ENCODE data around the gene PSMB9.
"Not testable (repeated sequence)": the region's sequence is repeated elsewhere in the genome, so short reads cannot be mapped to it uniquely, and the experiment has no call there.

Gene PSMB9

GRCh38 chr6:32853541-32854375, at the start of gene PSMB9, which contains the start of gene TAP1:
PSMB9 (plus strand) TSS chr6:32854192; CDS start chr6:32854230, 38 bp downstream.
TAP1 (minus strand) TSS chr6:32853704; CDS start chr6:32853636, 68 bp downstream.
- peak; percentile 89 for DNase-seq (ENCODE audit: low read depth)

GRCh38 chr6:32805404-32805803, 48.6 kb upstream of the PSMB9 start:
- DNase-seq (ENCODE audit: low read depth), result not testable (repeated sequence)

- DNase-seq (ENCODE audit: low read depth), result no peak
Observed at GRCh38 chr6:32807020-32807580, 46.9 kb upstream of the PSMB9 start.

- no peak for DNase-seq (ENCODE audit: low read depth)
Observed at GRCh38 chr6:32809171-32809570, 44.8 kb upstream of the PSMB9 start.

GRCh38 chr6:32814145-32814544, 39.8 kb upstream of the PSMB9 start:
- no peak for DNase-seq (ENCODE audit: low read depth)

GRCh38 chr6:32815115-32815514, 38.9 kb upstream of the PSMB9 start:
- no peak for DNase-seq (ENCODE audit: low read depth)

- DNase-seq (ENCODE audit: low read depth), result no peak
Observed at GRCh38 chr6:32815996-32816395, 38.0 kb upstream of the PSMB9 start.

- DNase-seq (ENCODE audit: low read depth), result no peak
Observed at GRCh38 chr6:32816746-32817204, 37.2 kb upstream of the PSMB9 start, which contains the start of gene HLA-DOB. HLA-DOB (minus strand) TSS chr6:32817002; CDS start chr6:32816951, 51 bp downstream.

- no peak for DNase-seq (ENCODE audit: low read depth)
Observed at GRCh38 chr6:32818867-32819266, 35.1 kb upstream of the PSMB9 start.

GRCh38 chr6:32819729-32820128, 34.3 kb upstream of the PSMB9 start:
- no peak for DNase-seq (ENCODE audit: low read depth)

GRCh38 chr6:32825966-32826365, 28.0 kb upstream of the PSMB9 start:
- no peak for DNase-seq (ENCODE audit: low read depth)

GRCh38 chr6:32827025-32827424, 27.0 kb upstream of the PSMB9 start:
- DNase-seq (ENCODE audit: low read depth), result no peak

GRCh38 chr6:32829495-32829894, 24.5 kb upstream of the PSMB9 start:
- no peak for DNase-seq (ENCODE audit: low read depth)

GRCh38 chr6:32830017-32830416, 24.0 kb upstream of the PSMB9 start:
- DNase-seq (ENCODE audit: low read depth), result no peak

- no peak for DNase-seq (ENCODE audit: low read depth)
Observed at GRCh38 chr6:32830936-32831335, 23.1 kb upstream of the PSMB9 start.

GRCh38 chr6:32832535-32832934, 21.5 kb upstream of the PSMB9 start:
- DNase-seq (ENCODE audit: low read depth), result no peak

GRCh38 chr6:32833664-32834063, 20.3 kb upstream of the PSMB9 start:
- no peak for DNase-seq (ENCODE audit: low read depth)

GRCh38 chr6:32835167-32835893, 18.7 kb upstream of the PSMB9 start:
- no peak for DNase-seq (ENCODE audit: low read depth)

- DNase-seq (ENCODE audit: low read depth), result no peak
Observed at GRCh38 chr6:32836873-32837272, 17.1 kb upstream of the PSMB9 start.

- no peak for DNase-seq (ENCODE audit: low read depth)
Observed at GRCh38 chr6:32837651-32838113, 16.3 kb upstream of the PSMB9 start.

GRCh38 chr6:32838114-32838958, 15.7 kb upstream of the PSMB9 start, which contains the start of gene TAP2:
TAP2 (minus strand) TSS chr6:32838739; CDS start chr6:32838233, 506 bp downstream.
- DNase-seq (ENCODE audit: low read depth), result peak; percentile 97
